Measurements from ENCODE around the gene CARS2. TPM values are rescaled to one million over a fixed set of nuclear protein-coding genes. Genes with fewer than 3 reads are reported as not detected.

The CARS2 gene
- total and polyA plus RNA-seq, 2 donors from 2014 or later = 57.1 to 57.9 TPM

DNA sequence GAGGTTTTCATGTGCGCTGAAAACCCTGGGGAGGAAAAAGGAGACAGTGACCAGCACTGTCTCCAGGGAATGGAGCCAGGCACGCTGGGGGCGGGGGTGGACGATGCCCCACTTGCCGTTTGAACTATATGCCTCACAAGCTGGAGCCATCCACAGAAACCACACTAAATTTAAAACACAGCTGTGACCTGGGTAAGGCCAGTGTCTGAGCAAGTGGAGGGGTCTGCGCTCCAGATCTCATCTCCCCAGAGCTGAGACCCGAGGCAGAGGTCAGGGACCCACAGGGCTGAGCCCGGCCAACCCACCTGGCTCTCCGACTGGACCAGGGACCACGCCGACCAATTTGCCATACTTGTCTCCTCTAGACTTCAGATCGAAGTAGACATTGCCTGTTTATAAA, 23.2 kb downstream of the CARS2 start:
- DNase-seq (no peak), FAIRE-seq (no peak)
- intact Hi-C loops (cut with DNase I) = no loop called here
- Histone ChIP-seq H3K4me3 (ENCODE audit: low read length in 3 of 3) (no peak overlapping the region), H3K4me1 (ENCODE audit: control insufficient read depth in 2 of 3, insufficient read depth in 2 of 3, low read depth in 1 of 3, low read length in 3 of 3) (peaks cover 0 to 4% (median 0%) of the 10 kb centered on the region in 3 donors), H3K9me3 (ENCODE audit: control insufficient read depth in 2 of 3, insufficient read depth in 1 of 3, low read length in 3 of 3) (no peaks in the 10 kb centered on the region), H3K9ac (ENCODE audit: low read length in 3 of 3) (no peak overlapping the region), H3K36me3 (ENCODE audit: control insufficient read depth in 2 of 3, insufficient read depth in 3 of 3, low read length in 3 of 3) (peaks cover 11 to 17% (median 16%) of the 10 kb centered on the region in 3 donors), H3K27me3 (ENCODE audit: control insufficient read depth, insufficient read depth, low read length) (no peaks in the 10 kb centered on the region), H3K27ac (ENCODE audit: low read depth in 2 of 2, low read length in 2 of 2) (no peak overlapping the region)
- TF ChIP-seq, protein P1, sequence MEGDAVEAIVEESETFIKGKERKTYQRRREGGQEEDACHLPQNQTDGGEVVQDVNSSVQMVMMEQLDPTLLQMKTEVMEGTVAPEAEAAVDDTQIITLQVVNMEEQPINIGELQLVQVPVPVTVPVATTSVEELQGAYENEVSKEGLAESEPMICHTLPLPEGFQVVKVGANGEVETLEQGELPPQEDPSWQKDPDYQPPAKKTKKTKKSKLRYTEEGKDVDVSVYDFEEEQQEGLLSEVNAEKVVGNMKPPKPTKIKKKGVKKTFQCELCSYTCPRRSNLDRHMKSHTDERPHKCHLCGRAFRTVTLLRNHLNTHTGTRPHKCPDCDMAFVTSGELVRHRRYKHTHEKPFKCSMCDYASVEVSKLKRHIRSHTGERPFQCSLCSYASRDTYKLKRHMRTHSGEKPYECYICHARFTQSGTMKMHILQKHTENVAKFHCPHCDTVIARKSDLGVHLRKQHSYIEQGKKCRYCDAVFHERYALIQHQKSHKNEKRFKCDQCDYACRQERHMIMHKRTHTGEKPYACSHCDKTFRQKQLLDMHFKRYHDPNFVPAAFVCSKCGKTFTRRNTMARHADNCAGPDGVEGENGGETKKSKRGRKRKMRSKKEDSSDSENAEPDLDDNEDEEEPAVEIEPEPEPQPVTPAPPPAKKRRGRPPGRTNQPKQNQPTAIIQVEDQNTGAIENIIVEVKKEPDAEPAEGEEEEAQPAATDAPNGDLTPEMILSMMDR (IDR thresholded peaks at IDR 0.05; ENCODE audit: borderline replicate concordance, extremely low read depth, insufficient read depth) = no peak

DNA sequence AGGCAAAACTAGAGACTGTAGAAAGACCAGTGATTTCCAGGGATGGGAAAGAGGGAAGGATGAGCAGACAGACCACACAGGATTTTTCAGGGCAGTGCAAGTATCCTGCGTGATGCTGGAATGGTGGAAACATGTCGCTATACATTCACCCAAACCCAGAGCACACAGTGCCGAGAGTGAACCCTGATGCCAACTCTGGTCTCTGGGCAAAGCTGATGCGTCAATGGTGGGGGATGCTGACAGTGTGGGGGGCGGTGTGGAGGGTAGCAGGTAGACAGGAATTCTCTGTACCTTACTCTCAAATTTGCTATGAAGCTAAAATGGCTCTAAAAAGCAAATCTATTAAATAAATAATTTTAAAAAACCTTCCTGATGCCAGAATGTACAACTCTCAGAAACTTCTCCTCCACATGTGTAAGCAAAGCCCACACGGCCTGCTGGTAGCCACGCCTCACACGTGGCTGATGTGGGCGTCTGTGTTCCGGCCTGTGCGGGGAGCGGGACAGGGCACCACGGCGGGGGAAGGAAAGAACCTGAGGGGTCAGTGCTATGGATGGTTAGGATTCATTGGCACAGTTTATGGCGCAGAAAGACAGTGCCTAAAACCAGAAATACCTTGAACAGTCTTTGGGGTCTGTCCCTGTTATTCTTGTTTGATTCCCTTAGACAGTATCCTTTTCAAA, 23.9 kb downstream of the CARS2 start:
- H3K9me3 ChIP-seq (ENCODE audit: control insufficient read depth in 2 of 3, insufficient read depth in 1 of 3, low read length in 3 of 3) = no peaks in the 10 kb centered on the region
- no peak for FAIRE-seq
- DNase-seq = no peak
- H3K4me3 ChIP-seq (ENCODE audit: low read length in 3 of 3) = no peak overlapping the region
- no peak overlapping the region for H3K27ac ChIP-seq (ENCODE audit: low read depth in 2 of 2, low read length in 2 of 2)
- TF ChIP-seq, protein P1 (IDR thresholded peaks at IDR 0.05; ENCODE audit: borderline replicate concordance, extremely low read depth, insufficient read depth) = no peak
- peaks cover 0 to 4% (median 0%) of the 10 kb centered on the region in 3 donors for H3K4me1 ChIP-seq (ENCODE audit: control insufficient read depth in 2 of 3, insufficient read depth in 2 of 3, low read depth in 1 of 3, low read length in 3 of 3)
- intact Hi-C loops (cut with DNase I) = no loop called here
- H3K27me3 ChIP-seq (ENCODE audit: control insufficient read depth, insufficient read depth, low read length) = no peaks in the 10 kb centered on the region
- H3K9ac ChIP-seq (ENCODE audit: low read length in 3 of 3) = no peak overlapping the region
- peaks cover 11 to 17% (median 16%) of the 10 kb centered on the region in 3 donors for H3K36me3 ChIP-seq (ENCODE audit: control insufficient read depth in 2 of 3, insufficient read depth in 3 of 3, low read length in 3 of 3)

DNA sequence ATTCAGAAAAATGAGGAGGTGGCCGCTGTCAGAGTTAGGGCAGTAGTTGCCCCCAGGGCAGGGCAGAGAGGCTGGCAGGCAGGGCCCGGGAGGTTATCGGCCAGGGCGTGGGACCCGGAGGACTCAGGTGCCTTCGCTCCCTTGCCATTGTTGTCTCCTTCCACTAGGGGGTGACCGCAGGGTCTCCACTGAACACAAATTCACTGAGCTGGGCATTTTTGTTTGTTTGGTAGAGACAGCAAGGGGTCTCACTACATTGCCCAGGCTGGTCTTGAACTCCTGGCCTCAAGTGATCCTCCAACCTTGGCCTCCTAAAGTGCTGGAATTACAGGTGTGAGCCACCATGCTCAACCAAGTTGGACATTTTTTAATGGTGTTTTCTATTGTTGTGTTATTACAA, 25.1 kb downstream of the CARS2 start:
- Histone ChIP-seq H3K9ac (ENCODE audit: low read length in 3 of 3) (no peak overlapping the region), H3K9me3 (ENCODE audit: control insufficient read depth in 2 of 3, insufficient read depth in 1 of 3, low read length in 3 of 3) (no peaks in the 10 kb centered on the region), H3K36me3 (ENCODE audit: control insufficient read depth in 2 of 3, insufficient read depth in 3 of 3, low read length in 3 of 3) (peaks cover 9 to 18% (median 16%) of the 10 kb centered on the region in 3 donors), H3K27ac (ENCODE audit: low read depth in 2 of 2, low read length in 2 of 2) (no peak overlapping the region), H3K4me1 (ENCODE audit: control insufficient read depth in 2 of 3, insufficient read depth in 2 of 3, low read depth in 1 of 3, low read length in 3 of 3) (peaks cover 0 to 4% (median 0%) of the 10 kb centered on the region in 3 donors), H3K27me3 (ENCODE audit: control insufficient read depth, insufficient read depth, low read length) (no peaks in the 10 kb centered on the region), H3K4me3 (ENCODE audit: low read length in 3 of 3) (no peak overlapping the region)
- no peak for DNase-seq
- FAIRE-seq = no peak
- TF ChIP-seq, protein P1 (IDR thresholded peaks at IDR 0.05; ENCODE audit: borderline replicate concordance, extremely low read depth, insufficient read depth) = no peak
- intact Hi-C loops (cut with DNase I) = no loop called here

All from kidney (tissue), 14 donors.